Heart right ventricle (tissue), 16 donors: ENCODE measurements around the gene SHISA6. TPM values are rescaled to one million over a fixed set of nuclear protein-coding genes. Genes with fewer than 3 reads are reported as not detected.

Source experiments
- ATAC-seq, 8 donors: fragments of 200-7000 bp; cut with Tn5 transposase; one replicate each; pipeline ENCODE4 v1.9.1; 2020; ENCODE audit warnings: mild to moderate bottlenecking in 8 of 8, moderate library complexity in 8 of 8, moderate number of reproducible peaks in 1 of 8
- DNase-seq, 2 donors: peaks; one replicate each; pipeline ENCODE4 v3.0.0-alpha.2; 2020
- H3K27ac ChIP-seq, 10 donors: fragments of 200-600 bp; sonication (generic) in 2 of 10; one replicate each; pipeline versions ENCODE4 v1.5.0 to v1.8.0; 2020 to 2022; ENCODE audit warnings: mild to moderate bottlenecking in 3 of 10
- H3K27me3 ChIP-seq, 7 donors: fragments of 200-600 bp; one replicate each; pipeline ENCODE4 v1.8.0; 2021 to 2022; ENCODE audit warnings: mild to moderate bottlenecking in 2 of 7
- H3K36me3 ChIP-seq, 9 donors: fragments of 200-600 bp; sonication (generic) in 1 of 9; one replicate each; pipeline versions ENCODE4 v1.5.0 to v1.8.0; 2020 to 2022; ENCODE audit warnings: mild to moderate bottlenecking in 2 of 9
- H3K4me1 ChIP-seq, 9 donors: fragments of 200-600 bp; sonication (generic) in 1 of 9; one replicate each; pipeline versions ENCODE4 v1.5.0 to v1.8.0; 2020 to 2022; ENCODE audit warnings: mild to moderate bottlenecking in 4 of 9
- H3K4me3 ChIP-seq, 10 donors: fragments of 200-600 bp; sonication (generic) in 2 of 10; one replicate each; pipeline versions ENCODE4 v1.5.0 to v1.8.0; 2020 to 2022; ENCODE audit warnings: mild to moderate bottlenecking in 7 of 10, moderate library complexity in 2 of 10
- H3K9me3 ChIP-seq, 11 donors: fragments of 200-600 bp in 10 of 11; sonication (generic) in 2 of 11; one replicate each; pipeline versions ENCODE4 v1.5.0 to v1.8.0; 2013 to 2022; ENCODE audit warnings: mild to moderate bottlenecking in 2 of 11, control low read depth in 1 of 11, moderate library complexity in 1 of 11
- CTCF ChIP-seq, 9 donors: fragments of 200-600 bp; sonication (generic) in 2 of 9; IDR thresholded peaks; one replicate each; pipeline versions ENCODE4 v1.5.0 to v1.8.0; 2021 to 2022; ENCODE audit warnings: antibody characterized with exemption in 9 of 9, mild to moderate bottlenecking in 5 of 9, moderate library complexity in 1 of 9
- WGBS, 2 donors: extraction: QIAGEN DNeasy Blood & Tissue Kit; methylation state at CpG; one replicate each; pipeline ENCODE4 v1.1.7; 2013; ENCODE audit warnings: inconsistent platforms in 1 of 2; 5-methylcytosine and 5-hydroxymethylcytosine counted together
- intact Hi-C, 10 donors: fragments of 100-400 bp; cut with DNase I; formaldehyde crosslinking; loops; one replicate each; pipeline versions ENCODE4 v1.11.1 to v1.14.2; 2022
- polyA plus RNA-seq, 2 donors: library from polyadenylated mRNA; stranded (reverse); fragments of 200-250 nt; gene quantifications; one replicate each; pipeline ENCODE4 v1.2.3, GENCODE V29; 2013
- total RNA-seq, 10 donors: library from RNA; stranded (reverse); fragmentation: NEBNext Ultra II Directional in 3 of 10; extraction: Animal tissue kit (Norgen Biotek cat#: 25700) in 3 of 10; gene quantifications; one replicate each; pipeline versions ENCODE4 v1.2.1 to v1.2.4, GENCODE V29; 2021 to 2023
- donor health status: Arrhythmogenic right ventricular cardiomyopathy.
- donor health status: ischemic (EF 13 %, LVEDD 7.1; RV severe dilation, severe dysfunction).
- donor health status: healthy with polysubstance abuse.
- donor health status: DM: no; HTN: yes; CAD: no.
- donor health status: DM: no; HTN: no; CAD: no.
- donor health status: ischemic (EF 25% LVEDD 6.9; RV normal size, moderate dysfunction).
- donor health status: ischemic (EF 25% LVEDD 5.7; RV mildly dilated, moderate dysfunction).
- donor health status: healthy.
- donor health status: DM: yes; HTN: yes; CAD: no.
- donor health status: Ischemic cardiomyopathy.
- donor health status: ischemic (EF 35%, LVEDD 5.7; RV mildly dilated, moderate dysfunction).
- donor health status: nonischemic (EF 11% LVEDD 7.7; RV severe dilation, severe dysfunction).
- donor health status: DM: yes; HTN: yes; CAD: no.
- donor health status: PGD.
- donor health status: ischemic (EF 29% LVEDD 5.4; RV normal size, mild dysfunction).
- donor health status: nonischemic (EF 23%, LVEDD 6.1; RV moderate dilation, normal function).

Gene SHISA6
- total and polyA plus RNA-seq, 12 donors: 0.06 to 0.66 (median 0.23) TPM

- H3K36me3 ChIP-seq: no peaks in the 10 kb centered on the region
- intact Hi-C loops: loop anchor here in 1 of 10 donors (10.0 kb wide), 1 partner anchor 418 kb away; no protein-coding TSS in a partner anchor
- ATAC-seq (no peak), DNase-seq (no peak)
- no peak overlapping the region for H3K4me3 ChIP-seq
- TF ChIP-seq CTCF (IDR thresholded peaks at IDR 0.05): no peak
- no peak overlapping the region for H3K27ac ChIP-seq
- 92 to 95% methylated on average over 8 of the region's 8 CpGs for WGBS, 2 donors
- H3K27me3 ChIP-seq: peaks cover 0 to 27% (median 0%) of the 10 kb centered on the region in 7 donors
- no peaks in the 10 kb centered on the region for H3K4me1 ChIP-seq
- no peaks in the 10 kb centered on the region for H3K9me3 ChIP-seq
Measured at GRCh38 chr17:11292491-11292890, 51.5 kb downstream of the SHISA6 start.

- Histone ChIP-seq H3K27me3 (peaks cover 0 to 27% (median 0%) of the 10 kb centered on the region in 7 donors), H3K4me1 (no peaks in the 10 kb centered on the region), H3K4me3 (no peak overlapping the region), H3K9me3 (no peaks in the 10 kb centered on the region), H3K36me3 (no peaks in the 10 kb centered on the region), H3K27ac (no peak overlapping the region)
- no peak for TF ChIP-seq CTCF (IDR thresholded peaks at IDR 0.05)
- 80 to 84% methylated on average over 8 of the region's 8 CpGs for WGBS, 2 donors
- intact Hi-C loops: loop anchor here in 1 of 10 donors (10.0 kb wide), 1 partner anchor 419 kb away; no protein-coding TSS in a partner anchor
- ATAC-seq: no peak
- no peak for DNase-seq
Measured at GRCh38 chr17:11293480-11293879, 52.5 kb downstream of the SHISA6 start.

- Histone ChIP-seq H3K36me3 (no peaks in the 10 kb centered on the region), H3K9me3 (no peaks in the 10 kb centered on the region), H3K27me3 (peaks cover 0 to 27% (median 0%) of the 10 kb centered on the region in 7 donors), H3K4me3 (no peak overlapping the region), H3K27ac (no peak overlapping the region), H3K4me1 (no peaks in the 10 kb centered on the region)
- DNase-seq (no peak), ATAC-seq (no peak)
- intact Hi-C loops: loop anchor here in 1 of 10 donors (10.0 kb wide), 1 partner anchor 420 kb away; no protein-coding TSS in a partner anchor
- no peak for TF ChIP-seq CTCF (IDR thresholded peaks at IDR 0.05)
- WGBS, 2 donors: 90 to 93% methylated on average over 10 of the region's 10 CpGs
Measured at GRCh38 chr17:11294826-11295225, 53.8 kb downstream of the SHISA6 start.

- H3K4me1 ChIP-seq: no peaks in the 10 kb centered on the region
- H3K4me3 ChIP-seq: no peak overlapping the region
- no peak for ATAC-seq
- no peaks in the 10 kb centered on the region for H3K9me3 ChIP-seq
- intact Hi-C loops: loop anchor here in 1 of 10 donors (10.0 kb wide), 1 partner anchor 422 kb away; no protein-coding TSS in a partner anchor
- H3K36me3 ChIP-seq: no peaks in the 10 kb centered on the region
- WGBS, 2 donors: 45 to 50% methylated on average over 4 of the region's 4 CpGs
- no peak for DNase-seq
- H3K27me3 ChIP-seq: peaks cover 0 to 23% (median 0%) of the 10 kb centered on the region in 7 donors
- TF ChIP-seq CTCF (IDR thresholded peaks at IDR 0.05): peak in 3 of 9 donors; percentile 13 to 37 (median 35)
- H3K27ac ChIP-seq: no peak overlapping the region
Measured at GRCh38 chr17:11296994-11297393, 56.0 kb downstream of the SHISA6 start.
